MM.1S (cell line): Measurements from ENCODE around the gene TPD52L2.

Source experiments
- CTCF ChIP-seq: fragments of 300-600 bp; sonication (generic); IDR thresholded peaks from 2 replicates; pipeline ENCODE4 v1.5.1; 2016; ENCODE audit warnings: antibody characterized with exemption, low read length, mixed read lengths
- EZH2phosphoT487 ChIP-seq: fragments of 300-600 bp; sonication (generic); IDR thresholded peaks from 2 replicates; pipeline ENCODE4 v1.6.1; 2018; ENCODE audit warnings: antibody characterized with exemption, low read length

- TF ChIP-seq CTCF (no peak), EZH2phosphoT487 (no peak)
These were observed 58.6 kb downstream of the TPD52L2 start for GRCh38 chr20:63923651-63924050.
